HG03469 (cell line): Measurements from ENCODE around the gene NECTIN3.

ENCODE experiments used
- ATAC-seq: cut with Tn5 transposase; IDR thresholded peaks from one replicate; pipeline ENCODE4 v1.9.1; 2021; ENCODE audit warnings: mild to moderate bottlenecking, moderate library complexity, moderate number of reproducible peaks; ENCODE audit not compliant: unreplicated experiment

NECTIN3 gene, protein sequence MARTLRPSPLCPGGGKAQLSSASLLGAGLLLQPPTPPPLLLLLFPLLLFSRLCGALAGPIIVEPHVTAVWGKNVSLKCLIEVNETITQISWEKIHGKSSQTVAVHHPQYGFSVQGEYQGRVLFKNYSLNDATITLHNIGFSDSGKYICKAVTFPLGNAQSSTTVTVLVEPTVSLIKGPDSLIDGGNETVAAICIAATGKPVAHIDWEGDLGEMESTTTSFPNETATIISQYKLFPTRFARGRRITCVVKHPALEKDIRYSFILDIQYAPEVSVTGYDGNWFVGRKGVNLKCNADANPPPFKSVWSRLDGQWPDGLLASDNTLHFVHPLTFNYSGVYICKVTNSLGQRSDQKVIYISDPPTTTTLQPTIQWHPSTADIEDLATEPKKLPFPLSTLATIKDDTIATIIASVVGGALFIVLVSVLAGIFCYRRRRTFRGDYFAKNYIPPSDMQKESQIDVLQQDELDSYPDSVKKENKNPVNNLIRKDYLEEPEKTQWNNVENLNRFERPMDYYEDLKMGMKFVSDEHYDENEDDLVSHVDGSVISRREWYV

DNA sequence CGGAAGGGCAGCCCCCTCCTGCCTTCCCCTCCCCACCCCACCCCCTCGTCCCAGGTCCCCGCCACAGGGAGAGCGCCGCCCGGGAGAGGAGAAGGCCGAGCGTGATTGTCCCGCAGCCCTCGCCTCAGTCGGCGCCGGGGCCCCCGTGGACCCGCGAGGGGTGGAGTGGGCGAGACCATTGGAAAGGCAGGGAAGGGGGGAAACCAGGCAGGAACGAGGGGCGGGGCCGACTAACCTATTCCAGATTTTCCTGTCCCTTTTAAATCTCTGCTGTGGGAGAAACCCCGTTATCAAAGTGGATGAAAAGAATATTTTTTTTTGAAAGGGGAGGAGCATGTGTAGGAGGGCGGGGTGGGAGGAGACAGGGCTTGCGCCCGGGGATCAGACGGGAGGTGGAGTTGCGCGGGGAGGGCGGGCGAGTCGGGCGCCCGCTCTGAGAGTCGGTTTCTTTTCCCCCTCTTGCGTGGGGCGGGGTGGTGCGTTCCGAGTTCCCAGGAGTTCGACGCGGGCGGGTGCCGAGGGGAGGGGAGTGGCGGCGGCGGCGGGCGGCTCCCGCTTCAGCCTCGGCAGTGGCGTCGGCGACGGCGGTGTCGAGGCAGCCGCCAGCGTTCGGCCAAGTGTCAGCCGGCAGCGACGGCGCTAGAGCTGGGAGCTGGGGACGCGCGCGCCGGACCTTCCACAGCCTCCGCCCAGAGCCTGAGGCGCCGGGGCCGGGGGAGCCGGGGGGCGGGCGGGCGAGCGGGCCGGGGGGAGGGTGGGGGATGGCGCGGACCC, at the start of gene NECTIN3:
TSS of gene NECTIN3 (plus strand) at position 560 of the 774 bp plus-strand sequence. CDS start at position 762, 202 bp downstream.
- no peak for ATAC-seq

DNA sequence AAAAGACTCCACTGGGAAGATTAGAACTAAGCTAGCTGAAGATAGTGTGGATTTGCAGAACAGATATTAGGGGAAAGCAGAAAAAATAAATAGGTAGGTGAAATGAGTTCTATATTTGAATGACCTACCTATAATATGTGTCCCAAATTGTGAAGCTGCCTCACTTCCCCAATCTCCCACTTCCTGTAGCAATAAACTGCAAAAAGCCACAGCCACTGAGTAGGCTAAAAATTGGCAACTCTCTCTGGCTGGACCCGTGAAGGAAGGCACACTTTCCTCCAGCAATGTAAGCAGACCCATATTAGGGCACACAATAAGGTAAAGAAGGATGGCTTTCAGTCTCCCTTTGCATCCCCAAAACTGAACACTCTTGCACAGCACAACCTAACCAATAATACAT, 43.7 kb upstream of the NECTIN3 start:
- ATAC-seq: no peak

DNA sequence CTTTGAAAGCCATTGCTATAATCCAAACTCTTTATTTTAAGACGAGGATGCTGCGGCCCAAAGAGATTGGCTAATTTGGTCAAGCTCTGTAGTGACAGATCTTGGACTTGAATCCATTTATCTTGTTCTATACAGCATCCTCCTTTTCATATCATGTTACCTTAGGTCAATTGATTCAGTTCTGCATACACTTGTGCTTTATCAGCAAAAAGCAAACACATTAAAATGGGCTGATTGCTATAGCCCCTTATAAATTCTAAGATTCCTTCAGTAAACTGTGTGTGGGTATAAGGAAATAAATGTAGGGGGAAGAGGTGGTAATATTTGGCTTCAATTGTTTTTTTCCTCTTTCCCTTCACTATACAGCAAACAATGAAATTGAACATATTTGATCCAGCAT, 40.1 kb upstream of the NECTIN3 start:
- ATAC-seq: no peak

DNA sequence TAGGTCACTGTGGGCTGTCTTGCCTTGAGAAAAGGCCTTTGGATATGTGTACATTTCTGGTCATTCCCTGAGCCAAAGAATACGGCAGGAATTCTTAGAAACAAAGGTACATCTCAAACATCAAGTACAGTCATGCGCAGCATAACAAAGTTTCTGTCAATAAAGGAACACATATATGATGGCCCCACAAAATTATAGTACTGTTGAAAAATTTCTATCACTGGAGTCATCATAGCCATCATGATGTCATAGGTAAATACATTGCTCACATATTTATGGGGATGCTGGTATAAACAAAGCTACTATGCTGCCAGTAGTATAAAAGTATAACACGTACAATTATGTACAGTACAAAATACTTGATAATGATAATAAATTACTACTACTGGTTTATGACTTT, 38.9 kb upstream of the NECTIN3 start:
- no peak for ATAC-seq

DNA sequence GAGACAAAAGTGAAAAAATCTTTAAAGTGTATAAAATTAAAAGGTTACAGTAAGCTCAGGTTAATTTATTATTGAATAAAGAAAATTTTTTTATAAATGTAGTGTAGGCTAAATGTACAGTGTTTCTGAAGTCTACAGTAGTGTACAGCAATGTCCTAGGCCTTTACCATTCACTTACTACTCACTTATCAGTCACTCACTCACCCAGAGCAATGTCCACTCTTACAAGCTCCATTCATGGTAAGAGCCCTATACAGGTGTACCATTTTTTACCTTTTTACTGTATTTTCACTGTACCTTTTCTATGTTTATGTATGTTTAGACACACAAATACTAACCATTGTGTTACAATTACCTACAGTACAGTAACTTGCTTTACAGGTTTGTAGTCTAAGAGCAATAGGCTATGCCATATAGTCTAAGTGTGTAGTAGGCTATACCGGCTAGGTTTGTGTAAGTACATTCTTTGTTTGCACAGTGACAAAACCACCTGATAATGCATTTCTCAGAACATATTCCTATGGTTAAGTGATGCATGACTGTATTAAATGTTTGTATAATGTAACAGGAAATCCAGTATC, 38.1 kb upstream of the NECTIN3 start:
- no peak for ATAC-seq

DNA sequence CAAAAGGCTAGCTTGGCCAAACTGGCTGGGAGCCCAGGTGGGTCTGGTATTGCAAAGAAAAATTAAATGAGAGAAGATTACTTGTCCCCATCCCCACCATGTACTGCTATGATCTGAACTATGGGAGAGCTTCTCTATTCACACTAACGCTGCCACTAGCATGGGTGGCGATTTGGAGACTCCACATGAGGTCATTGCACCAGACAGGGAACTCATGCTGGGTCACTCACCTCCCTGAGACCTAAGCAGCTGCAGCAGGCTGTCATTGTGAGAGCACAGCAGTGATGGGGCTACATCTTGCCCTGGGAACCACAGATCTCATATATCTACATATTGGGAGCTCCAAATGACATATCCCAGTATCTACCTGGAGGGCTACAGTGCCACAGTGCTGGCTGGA, 36.3 kb upstream of the NECTIN3 start:
- ATAC-seq: no peak

DNA sequence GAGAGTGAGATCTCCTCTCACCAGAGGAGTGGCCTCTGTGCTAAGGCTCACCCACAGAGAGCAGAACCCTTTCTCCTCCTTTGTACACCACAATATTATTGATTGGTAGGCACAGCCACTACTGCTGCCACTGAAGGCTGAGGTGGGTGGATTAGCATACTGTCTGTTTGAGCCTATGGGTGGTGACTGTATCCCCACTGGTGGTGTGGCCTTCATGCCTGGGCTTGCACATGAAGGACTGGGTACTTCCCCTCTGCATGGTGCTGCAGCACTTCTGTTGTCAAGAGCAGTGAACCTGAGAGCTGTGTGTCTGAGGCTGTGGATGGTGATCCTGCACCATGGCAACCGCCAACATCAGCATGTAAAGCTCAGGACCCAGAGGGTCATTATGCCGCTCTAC, 35.7 kb upstream of the NECTIN3 start:
- ATAC-seq: peak; percentile 48

DNA sequence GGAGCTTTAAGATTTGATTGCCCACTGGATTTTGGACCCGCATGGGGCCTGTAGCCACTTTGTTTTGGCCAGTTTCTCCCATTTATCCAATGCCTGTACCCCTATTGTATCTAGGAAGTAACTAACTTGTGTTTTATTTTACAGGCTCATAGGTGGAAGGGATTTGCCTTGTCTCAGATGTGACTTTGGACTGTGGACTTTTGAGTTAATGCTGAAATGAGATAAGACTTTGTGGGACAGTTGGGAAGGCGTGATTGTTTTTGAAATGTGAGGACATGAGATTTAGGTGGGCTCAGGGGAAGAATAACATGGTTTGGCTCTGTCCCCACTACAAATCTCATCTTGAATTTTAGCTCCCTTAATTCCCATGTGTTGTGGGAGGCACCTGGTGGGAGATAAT, 30.7 kb upstream of the NECTIN3 start:
- no peak for ATAC-seq

DNA sequence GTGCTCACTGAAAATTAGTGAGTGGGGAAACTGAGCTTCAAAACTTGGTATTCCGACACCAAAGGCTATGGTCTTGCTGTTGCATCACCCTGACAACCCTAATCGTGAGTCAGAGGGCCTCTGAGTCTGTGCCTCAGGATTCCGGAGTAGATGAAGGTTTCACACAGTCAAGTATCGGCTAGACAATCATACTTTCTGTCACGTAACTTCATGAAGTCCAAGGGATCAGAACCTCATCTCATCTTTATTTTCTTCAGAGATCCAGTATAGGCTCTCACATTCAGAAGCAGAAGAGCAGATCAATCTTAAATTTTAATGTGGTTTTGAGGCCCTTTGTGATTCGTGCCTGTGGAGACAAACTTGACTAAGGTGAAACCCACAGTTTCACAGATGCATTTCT, 26.1 kb upstream of the NECTIN3 start:
- no peak for ATAC-seq

DNA sequence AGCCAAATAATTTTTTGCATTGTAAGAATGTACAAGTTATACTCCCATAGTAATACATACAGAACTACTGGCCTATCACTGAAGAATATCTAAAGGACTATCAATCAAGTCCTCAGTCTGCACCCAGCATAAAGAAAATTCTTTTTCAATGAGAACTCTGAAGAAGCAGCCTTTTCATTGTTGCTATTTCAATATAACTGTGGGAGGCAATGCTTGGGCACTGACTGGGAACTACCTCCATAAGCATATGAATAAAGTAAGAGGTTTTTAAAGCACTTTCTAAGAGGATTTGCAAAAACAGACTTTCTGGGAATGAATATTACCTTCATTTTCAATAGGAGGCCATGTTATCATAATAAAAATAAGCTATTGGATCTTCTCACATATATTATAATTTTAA, 24.6 kb upstream of the NECTIN3 start:
- no peak for ATAC-seq

DNA sequence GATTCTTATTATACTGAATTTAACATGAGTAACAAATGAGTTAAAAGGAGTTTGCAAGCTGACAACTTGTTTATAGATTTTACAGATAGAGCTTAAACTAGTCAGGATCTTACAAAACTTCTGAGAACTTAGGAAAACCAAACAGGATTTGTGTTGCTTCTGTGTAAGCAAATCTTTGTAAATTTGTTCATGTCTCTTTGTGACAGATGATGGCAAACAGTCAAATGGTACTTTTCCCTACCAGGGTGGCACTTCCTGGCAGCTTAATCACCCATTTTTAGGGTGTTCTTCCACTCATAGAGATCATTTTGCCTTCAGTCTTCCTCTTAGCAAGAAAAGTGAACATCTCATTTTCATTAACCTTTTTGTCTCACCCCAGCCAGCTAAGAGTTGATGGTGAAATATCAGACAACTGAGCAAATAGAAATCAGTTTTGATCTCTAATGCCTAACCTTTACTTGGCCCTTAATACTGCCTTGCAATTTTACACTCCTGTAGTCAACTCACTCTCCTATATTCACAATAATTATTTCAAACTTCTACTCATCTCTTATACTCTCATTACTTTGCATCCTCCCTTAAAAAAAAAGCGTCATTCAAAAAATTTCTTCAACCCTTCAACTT, 23.7 kb upstream of the NECTIN3 start:
- ATAC-seq: no peak

DNA sequence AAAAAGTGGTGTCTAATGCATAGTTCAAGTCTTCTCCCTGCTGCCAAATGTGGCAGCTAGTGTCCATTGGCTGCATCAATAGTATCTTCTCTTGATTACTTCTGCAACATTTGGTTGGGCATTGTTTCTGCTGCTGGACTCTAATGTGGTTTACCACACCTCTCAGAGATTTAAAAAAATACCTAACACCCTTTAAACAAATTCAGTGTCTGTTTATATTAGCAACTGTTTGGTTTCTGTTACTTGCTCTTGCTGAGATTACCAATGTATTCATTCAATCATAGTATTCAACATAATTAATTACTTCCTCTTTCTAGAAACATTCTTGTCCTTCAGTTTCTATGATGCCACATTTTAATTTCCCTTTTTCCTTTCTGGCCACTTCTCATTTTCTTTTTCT, 20.3 kb upstream of the NECTIN3 start:
- ATAC-seq: no peak

DNA sequence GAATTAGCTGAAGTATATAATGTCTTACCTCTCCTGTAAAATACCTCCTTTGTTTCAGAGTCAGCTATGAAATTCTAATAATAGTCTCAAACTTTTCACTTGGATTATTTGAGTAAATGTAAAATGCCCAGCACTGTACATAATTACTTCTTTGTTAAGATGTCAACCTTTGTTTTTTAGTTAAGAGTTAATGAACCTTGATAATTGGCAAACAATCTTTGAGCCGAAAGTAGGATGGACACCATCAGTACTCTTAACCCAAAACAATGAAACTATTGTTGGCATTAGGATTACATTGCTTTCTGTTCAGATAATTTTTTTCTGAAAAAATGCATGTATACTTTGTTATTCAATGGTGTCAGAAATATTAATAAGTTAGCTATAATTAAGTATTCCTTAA, 3.0 kb upstream of the NECTIN3 start:
- no peak for ATAC-seq

DNA sequence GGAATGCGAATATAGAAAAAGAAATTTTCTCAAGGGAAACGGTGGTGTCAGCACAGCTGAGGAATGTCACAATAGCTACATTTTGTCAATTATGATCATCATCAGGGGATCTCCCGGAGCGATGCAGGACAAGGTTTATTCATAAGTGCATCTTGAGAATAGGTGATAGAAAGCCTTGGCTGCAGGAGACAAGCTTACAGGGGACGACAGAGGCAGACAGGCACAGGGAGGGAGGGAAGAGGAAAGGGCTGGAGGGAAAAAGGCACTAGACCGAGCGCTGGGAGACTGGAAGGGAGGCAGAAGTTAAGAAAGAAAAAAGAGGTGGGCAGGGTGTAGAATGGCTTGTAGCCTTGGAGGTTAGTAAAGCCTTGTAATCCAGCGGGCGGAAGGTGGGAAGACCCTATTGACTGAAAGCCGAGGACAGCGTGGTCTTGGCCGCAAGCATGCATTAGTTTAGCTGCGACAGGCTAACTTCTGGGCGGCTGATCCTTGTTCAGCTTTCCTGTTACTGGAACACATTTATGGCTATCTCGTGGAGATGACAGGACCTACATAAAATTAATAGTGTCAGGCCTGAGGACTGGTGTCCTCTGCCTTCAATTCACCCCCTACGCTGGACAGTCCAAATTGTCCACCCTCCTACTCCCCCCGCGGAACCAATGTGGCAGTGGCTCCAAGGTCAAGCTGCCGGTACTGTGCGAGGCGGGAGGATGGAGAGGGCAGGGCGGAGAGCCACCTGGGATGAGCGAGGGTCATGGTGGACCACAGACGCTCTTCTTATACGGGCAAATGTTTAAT, 1.4 kb upstream of the NECTIN3 start:
- ATAC-seq: no peak

DNA sequence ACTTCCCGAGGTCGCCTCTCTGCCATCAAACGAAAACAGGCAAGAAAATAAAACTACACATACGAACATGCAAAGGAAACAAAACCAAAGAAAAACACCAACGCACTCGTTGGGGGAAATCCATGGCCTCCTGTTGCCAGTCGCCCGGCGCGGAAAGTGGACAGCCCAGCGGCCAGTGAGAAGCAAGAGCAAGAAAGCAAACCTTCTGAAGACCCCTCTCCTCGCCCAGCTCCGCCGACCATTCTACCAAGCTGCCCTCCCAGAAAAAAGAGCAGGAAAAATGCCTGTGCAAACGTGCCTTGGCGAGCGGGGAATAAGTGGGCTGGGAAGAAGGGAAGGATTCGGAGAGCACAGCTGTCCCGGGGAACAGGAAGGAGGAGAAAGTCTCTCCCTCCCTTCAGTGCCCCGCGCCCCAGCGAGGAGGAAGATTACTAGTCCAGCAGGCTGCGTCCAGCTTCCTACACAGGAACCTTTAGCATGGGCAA, 802 bp upstream of the NECTIN3 start:
- ATAC-seq: no peak

DNA sequence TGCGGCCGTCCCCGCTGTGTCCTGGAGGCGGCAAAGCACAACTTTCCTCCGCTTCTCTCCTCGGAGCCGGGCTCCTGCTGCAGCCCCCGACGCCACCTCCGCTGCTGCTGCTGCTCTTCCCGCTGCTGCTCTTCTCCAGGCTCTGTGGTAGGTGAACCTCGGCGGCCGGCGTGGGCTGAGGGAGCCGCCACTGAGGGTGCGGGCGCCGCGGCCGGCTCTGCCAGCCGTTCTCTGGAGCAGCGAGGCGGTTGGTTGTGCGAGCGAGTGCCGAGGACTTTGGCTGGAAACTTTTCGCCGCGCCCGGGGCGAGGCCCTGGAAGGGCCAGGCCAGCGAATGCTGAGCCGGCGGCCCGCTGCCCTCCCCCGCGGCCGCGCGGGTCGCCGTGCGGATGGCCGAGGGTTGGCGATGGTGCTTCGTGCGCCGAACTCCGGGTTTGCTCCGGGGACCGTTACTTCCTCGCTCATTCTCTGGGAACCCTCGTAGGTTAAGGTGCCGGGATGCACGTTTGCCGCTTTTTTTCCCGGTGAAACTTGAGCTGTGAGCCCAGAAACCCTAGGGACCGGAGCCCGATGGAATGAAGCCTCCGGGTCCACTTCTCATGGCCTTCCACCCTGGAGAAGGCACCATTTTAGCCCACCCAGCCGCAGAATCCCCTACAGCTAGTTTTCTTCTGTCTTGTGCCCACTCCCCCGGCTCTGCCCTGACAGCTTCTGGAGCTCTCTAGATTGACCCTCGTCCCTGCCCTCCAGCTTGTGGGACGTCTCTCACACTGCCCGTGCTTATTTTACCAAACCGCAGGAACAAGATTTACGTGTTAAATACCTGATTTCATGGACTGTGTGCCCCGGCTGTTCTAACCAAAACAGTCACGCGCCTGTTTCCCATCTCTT, 660 bp downstream of the NECTIN3 start:
- ATAC-seq: no peak

DNA sequence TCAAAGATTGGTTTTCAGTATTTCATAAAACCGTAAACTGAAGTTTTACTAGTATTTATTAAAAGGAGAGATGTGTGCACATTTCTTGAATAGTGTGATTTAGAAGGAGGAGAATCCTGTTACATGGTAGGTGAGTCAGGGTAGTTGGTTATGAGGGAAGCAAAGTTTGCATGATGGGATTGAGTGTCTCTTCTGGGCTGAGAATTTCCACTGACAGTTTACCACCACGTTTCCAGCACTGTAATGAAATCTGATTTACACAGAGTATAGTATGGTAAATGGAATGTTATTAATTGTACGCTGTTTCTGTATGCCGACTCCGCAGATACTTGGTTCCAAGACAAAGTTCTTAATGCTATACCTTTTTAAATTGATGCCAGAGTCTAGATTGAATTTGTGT, 1.6 kb downstream of the NECTIN3 start:
- ATAC-seq: no peak

DNA sequence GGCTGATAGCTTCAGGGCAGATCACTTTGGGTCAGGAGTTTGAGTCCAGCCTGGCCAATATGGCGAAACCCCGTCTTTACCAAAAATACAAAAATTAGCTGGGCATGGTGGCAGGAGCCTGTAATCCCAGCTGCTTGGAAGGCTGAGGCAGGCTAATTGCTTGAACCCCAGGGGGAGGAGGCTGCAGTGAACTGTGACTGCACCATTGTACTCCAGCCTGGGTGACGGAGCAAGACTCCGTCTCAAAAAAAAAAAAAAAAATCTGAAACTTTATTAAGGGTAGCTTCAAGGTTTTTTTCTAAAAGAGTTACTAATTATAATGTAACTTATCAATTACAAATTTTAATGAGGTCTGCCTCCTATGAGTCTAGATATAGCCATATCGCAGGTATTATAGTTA, 5.1 kb downstream of the NECTIN3 start:
- ATAC-seq: no peak

DNA sequence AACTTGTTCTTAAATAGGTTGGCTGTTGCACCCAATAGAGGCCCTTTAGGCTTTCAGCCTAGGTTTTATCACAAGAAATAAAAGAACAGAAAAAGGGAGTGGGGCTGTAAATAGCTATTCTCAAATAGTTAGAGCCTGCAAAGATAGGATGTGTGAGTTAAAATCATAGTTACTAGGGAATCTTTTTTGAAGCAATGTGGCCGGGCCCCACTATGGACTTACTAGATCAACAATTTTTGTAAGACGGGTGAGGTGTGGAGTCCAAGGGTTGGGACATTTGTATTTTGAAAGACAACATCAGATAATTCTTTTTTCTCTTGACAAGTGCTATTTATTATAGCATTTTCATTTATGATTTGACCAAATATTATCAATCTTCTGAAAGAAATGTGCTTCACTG, 5.8 kb downstream of the NECTIN3 start:
- no peak for ATAC-seq
